GM18868 (cell line): ENCODE data around the gene PEX6.
"Not testable (repeated sequence)": the region's sequence is repeated elsewhere in the genome, so short reads cannot be mapped to it uniquely, and the experiment has no call there.

Source experiments
- ATAC-seq: cut with Tn5 transposase; IDR thresholded peaks from one replicate; pipeline ENCODE4 v1.9.1; 2021; ENCODE audit warnings: mild to moderate bottlenecking, moderate library complexity; ENCODE audit not compliant: unreplicated experiment

PEX6 gene

DNA sequence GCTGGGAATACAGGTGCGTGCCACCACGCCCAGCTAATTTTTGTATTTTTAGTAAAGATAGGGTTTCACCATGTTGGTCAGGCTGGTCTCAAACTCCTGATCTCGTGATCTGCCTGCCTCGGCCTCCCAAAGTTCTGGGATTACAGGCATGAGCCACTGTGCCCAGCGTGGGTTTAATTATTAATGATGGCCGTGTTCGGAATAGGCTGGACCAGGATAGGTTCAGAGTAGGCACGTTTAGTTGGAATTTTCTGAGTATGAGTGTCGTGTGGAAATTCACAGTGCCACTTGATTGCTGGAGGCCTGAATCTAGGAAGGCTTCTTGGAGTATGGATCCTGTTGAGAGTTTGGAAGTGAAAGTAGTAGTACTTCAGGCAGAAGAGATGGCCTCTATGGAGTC is 19.2 kb upstream of the PEX6 start:
- ATAC-seq = not testable (repeated sequence)

DNA sequence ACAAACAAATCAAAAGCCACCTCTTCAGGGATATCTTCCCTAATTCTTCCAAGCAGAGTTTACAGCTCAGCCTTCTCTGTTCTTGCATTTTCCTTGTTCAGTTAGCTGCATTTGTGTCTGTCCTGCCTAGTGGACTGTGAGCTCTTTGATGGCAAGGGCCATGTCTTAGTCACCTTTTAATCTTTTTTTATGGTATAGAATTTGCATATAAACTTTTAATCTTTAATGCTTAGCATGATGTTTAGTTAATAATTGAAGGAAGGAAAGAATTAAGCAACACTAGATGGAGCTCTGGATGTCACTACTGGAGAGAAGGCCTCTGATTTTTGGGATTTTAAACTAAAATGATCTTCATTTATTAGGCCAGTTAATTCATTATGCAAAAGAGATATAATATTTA is 17.5 kb upstream of the PEX6 start:
- ATAC-seq = no peak

DNA sequence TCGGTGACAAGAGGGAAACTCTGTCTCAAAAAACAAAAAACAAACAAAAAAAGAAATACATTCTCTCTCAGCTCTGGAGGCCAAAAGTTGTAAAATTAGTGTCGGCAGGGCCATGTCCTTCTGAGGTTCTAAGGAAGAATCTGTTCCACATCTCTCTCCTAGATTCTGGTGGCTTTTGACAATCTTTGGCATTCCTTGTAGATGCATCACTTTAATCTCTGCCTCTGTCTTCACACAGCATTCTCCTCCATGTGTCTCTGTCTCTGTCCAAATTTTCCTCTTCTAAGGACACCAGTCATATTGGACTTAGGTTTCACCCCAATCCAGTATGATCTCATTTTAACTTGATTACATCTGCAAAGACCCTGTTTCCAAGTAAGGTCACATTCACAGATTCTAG is 14.5 kb upstream of the PEX6 start:
- no peak for ATAC-seq

DNA sequence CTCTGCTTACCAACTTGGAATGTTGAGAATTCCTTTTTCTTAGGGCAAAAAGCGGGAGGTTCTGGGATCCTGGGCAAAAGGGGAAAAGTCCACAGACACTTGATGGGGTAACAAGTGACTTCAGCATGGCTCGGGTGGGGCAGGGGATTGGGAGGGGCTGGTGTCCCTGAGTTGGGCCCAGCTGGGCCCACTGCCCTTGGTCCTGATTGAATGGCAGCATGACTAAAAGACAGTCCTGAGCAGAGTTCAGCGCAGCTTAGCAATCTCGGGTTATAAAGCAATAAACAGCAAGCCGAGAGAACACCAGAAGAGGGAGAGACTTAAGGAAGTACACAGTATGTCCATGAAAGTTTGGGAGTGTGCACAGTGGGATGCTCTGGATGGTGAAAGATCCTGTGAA is 10.9 kb upstream of the PEX6 start:
- no peak for ATAC-seq

DNA sequence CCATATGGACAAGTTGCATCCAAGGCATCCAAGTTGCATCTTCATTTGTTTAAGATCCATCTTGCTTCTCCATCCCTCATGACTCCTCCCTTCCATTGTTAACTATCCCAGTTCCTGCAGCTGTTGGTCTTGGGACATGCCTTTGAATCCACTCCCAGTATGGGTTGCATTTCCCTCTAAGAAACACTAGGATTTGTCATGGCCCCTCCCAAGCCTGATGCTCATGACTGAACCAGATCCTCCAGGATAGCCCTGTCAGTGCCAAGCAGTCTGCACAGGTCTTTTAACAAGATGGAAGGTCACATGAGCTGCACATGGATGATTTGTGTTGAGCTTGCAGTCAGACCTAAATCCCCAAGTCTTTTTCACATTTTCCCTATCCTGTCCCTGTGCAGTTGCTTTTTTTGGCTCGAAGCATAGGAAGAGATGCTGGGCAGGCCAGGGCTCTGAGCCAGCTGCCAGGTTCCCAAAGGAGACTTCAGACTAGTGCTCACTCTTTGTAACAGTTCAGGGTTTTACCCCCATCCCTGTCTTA is 9.6 kb upstream of the PEX6 start:
- ATAC-seq = no peak

DNA sequence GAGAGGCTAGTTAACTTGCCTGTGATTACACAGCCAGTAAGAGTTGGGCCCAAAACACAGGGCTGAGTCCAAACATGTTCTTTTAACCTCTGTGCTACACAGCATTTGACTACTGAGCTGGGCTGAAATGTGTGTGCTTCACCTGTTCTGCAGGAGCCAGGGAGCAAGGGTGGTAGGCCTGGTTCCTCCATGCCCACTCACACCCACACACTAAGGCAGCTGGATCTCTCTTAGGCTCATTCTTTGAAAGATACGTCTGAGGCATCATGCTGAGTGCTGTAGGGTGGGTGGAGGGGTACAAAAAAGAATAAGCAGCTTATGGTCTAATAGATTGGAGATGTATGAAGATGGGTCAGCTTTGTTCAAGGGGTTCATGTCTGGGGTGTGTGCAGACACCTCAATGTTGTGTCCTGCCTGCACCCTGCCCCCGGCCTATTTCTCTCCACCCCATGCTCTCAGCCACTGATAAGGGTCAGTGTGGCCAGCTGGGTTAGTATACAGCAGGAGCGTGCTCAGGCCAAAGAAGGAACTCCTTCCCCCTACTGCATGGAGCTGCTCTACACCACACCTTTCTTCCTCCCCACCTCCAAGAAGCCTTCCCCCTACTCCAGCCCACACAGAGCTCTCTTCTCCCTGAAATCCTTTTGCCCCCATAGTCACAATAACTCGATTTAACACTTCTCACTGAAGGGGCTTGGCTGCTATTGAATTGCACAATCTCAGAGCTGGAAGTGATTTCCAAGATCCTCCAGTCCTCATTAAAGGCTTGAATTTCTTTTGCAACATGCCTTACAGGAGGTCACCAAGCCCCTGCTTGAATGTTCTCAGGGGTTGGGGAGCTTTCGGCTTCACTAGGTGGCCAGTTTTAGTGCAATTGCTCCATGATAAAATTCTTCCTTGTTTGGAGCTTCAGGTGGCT is 8.8 kb upstream of the PEX6 start:
- no peak for ATAC-seq

DNA sequence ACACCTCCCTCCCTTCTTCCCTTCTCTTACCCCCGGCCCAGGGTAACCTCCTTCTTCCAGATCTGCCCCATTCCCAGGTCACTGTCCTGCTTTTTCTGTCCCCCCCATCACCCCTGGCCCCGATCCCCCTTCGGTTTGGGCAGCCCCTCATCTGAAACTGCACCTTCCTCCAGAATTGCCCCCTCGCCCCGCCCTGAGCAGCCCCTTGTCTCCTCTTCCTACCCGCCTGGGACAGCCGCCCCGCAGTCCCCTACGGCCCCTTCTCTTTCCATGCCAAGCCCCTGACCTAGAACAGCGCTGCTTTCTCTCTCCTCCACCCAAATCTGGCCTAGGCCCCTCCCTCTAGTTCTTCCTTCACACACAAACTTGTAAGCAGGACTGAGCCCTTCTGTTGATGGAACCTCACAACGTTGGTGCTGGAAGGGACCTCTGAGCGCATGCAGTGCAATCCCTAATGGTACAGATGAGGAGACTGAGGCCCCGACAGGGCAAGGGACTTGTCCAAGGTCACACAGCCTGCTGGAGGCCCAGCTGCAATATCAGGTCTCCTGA is 6.0 kb upstream of the PEX6 start:
- ATAC-seq = no peak

DNA sequence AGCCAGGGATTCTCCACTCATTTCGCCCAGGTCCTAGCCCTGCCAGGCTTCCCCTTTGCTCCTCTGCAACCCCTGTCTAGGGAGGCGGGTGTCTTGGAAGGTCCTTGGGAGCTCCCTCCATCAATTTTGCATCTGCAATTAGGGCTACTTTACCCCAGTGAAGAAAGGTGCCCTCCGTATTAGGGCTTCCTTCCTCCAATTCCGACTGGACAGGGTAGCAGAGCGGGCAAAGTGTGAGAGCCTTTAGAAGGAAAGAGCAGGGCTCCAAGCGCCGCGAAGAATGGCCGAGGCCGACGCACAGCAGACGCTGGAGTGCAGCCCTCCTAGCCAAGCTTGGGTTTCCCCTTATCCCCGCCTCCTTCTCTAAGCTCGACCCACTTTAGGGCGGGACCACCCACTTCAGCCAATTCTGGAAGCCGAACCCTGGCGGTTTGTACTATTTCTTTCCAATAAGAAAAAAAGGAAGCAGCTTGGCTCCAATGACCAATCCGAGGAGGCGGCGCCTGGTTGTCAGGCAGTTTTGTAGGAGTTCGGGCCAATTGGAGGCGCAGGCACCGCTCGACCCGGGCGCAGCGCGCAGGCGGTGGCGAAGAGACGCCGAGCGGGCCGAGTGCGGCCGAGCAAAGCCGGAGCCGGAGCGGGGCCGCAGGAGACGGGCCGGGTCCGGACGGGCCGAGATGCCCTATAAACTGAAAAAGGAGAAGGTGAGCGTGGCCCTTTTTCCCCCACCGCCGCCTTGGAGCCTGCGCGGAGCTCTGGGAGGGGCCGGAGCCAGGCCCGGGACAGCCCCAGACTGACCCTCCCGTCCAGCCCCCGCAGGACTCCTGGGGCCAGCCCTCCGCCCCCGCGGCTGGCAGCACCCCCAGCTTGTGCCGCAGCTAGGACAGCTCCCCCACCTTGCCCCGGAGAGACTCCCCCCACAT is 5.3 kb upstream of the PEX6 start, which contains the start of gene PPP2R5D:
PPP2R5D (plus strand) TSS at position 570 of the 923 bp plus-strand sequence; CDS start at position 678, 108 bp downstream.
- peak; percentile 92 for ATAC-seq

DNA sequence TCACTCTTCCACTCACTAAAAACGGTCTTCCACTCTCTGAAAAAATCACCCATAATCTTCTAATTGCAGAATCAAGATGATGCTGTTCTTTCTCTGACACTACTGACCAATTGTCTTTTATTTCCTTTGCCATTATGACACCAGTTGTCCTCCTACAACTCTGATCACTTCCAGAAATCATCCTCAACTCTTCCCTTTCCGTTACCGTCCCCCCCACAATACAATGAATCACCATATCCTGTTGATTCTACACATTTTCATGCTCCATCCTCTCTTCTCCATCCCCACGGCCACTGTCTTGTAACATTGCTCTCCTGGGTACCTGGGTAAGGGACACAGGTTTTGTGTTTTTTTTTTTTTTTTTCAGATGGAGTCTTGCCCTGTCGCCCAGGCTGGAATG is 2.9 kb upstream of the PEX6 start:
- ATAC-seq = no peak

DNA sequence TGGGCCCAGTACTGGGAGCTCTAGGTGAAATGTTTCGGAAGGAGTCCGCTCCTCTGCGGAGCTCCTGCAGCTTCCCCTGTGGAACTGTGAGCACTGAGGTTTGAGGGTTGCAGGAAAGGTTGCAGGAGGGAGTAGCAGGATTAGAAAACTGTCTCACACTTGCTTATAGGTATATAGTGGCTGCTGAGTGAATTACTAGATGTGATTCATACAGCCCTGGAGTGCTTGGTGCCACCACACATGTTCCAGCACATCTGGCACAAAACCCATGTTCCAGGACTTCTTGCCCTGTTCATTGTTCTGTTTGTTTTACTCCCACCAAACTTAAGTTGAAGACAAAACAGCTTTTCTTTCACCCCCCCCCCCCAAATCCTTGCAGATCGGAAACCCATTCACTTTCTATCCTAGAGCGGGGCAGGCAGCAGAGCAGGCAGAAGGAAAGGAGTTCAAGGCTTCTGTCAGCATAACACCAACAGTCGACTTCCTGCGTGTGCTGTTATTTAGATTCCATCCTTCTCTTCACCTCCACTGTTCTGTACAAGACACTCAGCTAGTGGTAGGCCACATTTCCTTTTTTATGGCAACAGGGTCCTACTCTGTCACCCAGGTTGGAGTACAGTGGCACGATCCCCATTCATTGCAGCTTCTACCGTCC is 669 bp upstream of the PEX6 start:
- no peak for ATAC-seq

DNA sequence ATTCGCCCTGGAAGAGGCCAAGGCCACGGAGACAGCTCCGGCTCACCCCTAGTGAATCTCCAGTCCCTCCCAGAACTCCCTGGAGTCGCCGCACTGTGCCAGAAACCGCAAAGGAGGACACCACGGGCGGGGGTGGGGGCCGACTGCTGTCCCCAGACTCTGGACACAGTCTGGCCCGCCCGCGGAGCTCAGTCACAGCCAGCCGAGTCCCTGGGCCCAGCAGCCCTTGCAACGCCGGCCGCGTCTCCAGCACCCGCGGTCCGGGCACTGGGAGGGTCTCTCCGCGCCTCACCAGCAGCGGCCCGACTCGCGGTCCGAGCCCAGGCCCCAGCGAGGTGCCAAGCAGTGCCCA is 518 bp downstream of the PEX6 start:
- peak; percentile 14 for ATAC-seq

DNA sequence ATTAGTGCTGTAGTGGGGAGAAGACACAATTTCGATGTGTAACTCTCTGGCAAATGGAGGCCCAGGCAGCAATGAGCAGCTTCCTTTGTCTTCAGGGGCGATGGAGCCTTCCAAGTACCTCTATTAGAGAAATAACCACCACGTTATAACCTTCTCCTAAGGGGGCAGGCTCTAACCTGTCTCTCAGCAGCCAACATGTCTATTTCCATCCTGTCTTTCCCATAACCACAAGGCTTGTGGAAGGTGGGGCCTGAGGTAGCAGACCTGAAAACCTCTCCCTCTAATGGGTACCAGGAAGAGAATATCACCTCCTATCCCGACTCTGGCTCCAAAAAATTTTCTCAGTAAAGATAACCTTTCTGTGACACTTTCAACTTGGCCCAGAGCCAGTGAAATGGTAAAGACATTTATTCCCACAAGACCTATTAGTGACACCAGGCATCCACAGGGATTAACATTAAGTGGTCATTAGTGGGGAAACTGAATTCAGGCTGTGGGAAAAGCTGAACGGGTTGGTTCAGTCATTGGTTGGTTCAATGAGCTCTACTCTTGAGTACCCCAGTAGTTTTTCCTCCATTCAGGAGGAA is 4.0 kb downstream of the PEX6 start:
- no peak for ATAC-seq

DNA sequence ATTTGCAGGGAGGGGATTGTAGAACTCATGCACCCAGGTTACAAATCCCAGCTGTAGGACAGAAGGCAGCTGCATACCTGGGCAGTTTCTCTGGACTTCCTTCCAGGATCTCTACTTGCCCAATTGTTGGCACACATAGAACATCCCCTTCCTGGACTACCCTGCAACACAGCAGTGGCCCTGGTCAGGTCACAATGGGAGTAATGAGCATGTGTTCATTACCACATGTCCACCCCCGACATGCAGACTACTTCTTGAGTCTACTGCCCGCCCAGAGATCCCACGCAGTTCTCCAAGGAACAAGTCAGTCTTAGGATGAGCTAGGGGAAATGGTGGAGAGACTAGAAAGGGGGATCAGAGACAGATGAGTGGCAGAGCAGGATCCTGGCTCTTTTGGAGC is 5.1 kb downstream of the PEX6 start:
- ATAC-seq = no peak

DNA sequence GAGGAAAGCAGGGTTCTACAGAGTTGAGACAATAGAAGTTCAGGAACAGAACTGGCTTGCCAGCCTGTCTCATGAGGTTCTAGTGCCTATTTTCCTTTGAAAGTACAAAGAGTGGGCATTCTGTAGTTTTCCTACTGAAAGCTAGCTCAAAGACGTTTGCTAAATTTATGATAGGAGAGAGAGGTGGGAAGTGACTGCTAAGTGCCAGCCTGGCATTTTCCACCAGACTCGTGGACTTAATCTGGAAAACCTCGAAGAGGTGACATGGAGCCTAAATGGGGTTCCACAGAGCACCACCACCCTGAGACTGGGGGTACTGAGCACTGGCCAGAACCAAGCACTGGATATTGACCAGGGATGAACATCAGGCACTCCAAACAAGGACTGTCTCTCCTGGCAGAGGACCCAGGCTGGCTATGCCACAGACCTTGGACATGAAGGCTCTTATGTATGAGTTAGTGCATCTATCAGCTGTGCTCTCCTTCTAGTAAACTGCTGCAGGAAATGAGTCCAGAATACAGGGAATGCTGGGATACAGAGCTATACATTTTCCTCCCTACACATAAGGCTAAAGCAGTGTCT is 7.1 kb downstream of the PEX6 start:
- ATAC-seq = no peak

DNA sequence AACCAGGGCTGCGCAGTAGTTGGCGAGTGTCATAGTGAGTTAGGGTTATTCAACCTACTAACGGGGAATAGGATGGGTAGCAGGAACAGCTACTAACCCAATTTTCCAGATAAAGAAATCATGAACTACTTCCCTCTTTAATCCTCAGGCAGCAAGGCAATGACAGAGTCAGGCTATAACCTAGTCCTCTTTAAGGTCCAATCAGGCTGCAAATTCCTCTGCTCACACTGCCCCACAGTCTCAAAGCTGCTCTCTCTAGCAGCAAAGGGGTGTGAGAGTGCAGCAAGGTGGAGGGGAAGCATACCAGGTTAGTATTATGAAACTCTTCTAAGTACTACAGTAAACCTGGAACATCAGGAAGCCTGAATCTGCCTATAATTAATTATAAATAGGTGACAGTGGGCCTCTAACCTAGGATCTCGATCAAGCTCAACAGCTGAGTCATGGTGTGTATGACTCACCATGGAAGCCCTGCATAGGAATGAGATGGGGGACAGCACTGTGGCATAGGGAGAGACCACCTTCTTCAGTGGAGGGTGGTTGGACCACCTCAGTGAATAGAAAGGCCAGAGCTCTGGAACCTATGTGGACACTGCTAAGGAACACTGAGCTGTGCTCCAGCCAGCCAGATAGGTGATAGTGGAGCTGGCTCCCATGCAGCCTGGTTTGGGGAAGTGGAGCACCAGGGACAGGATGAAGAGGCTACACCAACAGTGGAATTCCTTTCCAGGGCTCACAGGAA is 7.9 kb downstream of the PEX6 start:
- ATAC-seq = no peak

DNA sequence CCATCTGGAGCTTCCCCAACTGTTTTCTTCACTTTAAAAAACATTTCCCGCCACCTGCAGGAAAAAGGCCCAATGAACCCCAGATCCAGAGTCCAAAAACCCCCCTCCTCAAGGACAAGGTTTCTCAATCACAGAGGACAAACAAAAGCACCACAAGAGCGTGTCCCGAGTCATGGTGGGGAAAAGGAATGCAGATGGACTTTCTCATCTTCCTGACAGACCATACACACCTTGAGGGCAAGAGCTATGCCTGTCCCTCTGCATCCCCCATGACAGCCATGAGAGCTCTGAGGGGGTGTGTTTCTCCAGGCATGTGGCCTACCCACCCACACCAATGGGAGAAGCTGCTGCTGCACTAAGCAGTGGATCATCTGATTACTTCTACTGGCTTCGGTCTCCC is 9.0 kb downstream of the PEX6 start:
- no peak for ATAC-seq

DNA sequence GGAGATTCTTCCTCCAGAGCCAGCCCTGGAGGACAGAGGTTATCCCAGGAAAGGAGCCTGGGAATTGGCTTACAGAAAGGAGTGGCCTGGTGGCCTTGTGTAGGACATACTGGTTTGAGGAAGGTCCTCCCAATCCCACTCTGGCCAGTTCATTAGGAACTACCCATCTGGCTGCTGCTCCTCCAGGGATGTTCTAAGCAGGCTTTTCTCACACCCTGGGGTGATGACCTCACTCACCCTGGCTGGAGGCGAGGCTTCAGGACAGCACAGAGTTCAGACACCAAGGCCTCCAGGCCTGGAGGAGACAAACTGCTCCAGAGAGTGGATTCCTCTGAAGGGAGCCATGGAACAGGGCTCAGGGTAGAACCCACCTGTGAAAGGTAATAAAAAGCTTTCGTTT is 9.6 kb downstream of the PEX6 start:
- ATAC-seq = no peak

DNA sequence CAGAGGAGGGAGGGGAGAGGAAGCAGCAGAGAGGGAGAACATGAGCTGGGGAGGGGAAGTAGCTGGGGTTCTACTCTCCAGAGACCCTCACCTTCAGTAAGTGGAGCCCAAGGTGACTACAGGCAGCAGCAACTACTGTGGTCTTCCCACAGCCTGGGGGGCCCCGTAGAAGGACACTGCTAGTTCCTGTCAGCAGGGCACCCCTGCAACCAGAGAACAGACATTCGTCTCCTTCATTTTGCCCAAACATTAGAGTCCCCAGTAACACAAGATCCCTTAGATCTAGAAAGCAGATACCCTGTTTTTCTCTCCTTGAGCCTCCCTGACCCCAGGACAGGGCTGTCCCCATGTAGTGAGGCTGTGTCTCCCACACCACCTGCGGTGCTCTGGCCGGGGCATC is 10.2 kb downstream of the PEX6 start:
- ATAC-seq = no peak

DNA sequence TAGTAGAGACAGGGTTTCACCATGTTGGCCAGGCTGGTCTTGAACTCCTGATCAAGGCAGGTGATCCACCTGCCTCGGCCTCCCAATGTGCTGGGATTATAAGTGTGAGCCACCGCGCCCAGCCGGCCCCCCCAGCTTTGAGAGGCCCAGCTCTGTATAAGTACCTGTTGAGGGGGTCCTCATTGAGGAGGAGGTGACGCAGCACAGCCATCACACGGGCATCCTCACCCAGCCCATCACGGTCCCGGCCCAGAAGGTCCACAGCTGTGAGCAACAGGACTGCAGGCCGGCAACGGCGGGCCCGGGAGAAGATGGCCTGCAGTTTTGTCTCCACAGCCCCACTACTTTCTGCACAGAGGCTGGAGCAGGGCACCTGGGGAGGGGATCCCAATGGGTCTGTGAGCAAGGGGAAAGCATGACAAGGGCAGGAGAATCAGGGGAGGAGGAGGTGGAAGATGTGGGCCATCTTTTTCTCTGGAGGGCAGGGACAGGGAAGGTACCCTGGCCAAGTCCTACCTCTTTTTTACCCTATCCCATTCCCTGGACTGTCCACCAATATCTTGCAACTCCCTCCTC is 10.8 kb downstream of the PEX6 start:
- no peak for ATAC-seq
